HuH-7.5 (cell line): ENCODE measurements around the gene DNAJB1.

Experiments used
- DNase-seq: peaks from one replicate; pipeline ENCODE4 v3.0.0; 2011; ENCODE audit warnings: low spot score

DNAJB1 gene

DNA sequence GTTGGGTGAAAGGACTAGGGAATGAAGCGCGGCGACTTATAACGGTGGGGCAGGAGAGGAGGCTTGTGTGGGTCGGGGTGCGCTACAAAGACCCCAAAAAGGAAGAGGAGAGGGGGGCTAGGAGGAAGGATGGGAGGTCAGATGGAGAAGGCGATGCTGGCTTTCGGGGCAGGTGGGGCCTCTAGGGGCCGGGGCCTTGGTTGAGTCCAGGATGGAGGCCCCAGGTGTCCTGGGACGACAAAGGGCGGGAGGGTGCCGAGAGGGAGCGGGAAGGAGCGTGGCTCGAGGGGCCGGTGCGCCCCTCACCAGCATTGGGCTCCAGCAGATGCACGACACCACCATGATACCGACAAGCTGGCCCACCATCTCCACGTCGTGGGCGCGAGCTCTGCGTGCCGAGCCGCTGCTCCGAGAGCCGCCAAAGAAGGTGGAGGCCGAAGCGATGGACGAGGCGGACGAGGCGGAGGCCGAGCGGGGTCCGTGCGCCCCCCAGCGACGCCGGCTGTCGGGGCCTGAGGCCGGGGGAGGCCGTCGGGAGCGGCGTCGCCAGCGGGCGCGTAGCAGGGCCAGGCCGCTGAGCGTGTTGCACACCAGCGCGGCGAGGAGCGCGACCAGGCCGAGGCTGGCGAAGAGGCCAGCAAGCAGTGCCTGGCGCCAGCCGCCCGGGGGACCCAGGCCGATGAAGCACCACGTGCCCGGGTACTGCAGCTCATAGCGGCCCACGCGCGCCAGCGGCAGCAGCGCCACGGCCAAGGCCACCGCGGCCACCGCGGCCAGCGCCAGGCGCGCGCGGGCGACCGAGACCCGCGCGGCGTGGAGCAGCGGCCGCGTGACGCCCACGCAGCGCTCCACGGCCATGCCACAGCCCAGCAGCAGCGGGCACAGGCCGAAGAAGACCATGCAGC lies 44.9 kb downstream of the DNAJB1 start:
- peak; percentile 38 for DNase-seq

DNA sequence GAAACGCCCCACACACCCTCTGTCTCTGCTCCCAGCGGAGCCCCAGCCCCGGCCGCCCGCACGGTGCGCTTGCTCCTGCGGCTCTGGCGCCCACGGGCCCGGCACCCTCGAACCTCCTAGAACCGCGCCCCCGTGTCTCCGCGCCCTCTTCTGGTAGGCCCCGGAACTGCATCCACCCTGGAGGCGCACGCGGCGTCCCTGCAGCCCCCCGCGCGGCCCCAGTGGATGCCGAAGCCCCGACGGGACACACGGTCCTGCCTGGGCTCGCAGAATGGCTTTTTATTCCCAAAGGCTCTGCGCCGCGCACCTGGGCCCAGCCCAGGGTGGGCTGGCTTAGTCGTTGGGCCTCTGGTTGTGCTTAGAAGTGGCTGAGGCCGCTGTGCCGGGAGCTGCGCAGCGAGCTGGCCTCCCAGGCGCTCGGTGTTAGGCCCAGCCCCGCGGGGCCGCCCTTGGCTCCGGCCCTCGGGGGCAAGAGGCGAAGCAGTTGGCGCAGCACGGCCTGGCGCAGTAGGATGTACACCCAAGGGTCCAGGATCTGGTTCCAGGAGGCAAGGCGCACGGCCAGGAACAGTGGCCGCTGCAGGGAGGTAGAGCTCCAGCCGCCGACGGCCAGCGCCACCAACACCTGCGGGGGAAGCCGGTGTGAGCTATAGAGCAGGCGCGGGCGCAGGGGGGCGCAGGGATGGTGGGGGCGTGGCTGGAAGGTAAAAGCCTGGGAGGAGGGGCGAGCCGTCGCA lies 45.8 kb downstream of the DNAJB1 start:
- peak; percentile 97 for DNase-seq

DNA sequence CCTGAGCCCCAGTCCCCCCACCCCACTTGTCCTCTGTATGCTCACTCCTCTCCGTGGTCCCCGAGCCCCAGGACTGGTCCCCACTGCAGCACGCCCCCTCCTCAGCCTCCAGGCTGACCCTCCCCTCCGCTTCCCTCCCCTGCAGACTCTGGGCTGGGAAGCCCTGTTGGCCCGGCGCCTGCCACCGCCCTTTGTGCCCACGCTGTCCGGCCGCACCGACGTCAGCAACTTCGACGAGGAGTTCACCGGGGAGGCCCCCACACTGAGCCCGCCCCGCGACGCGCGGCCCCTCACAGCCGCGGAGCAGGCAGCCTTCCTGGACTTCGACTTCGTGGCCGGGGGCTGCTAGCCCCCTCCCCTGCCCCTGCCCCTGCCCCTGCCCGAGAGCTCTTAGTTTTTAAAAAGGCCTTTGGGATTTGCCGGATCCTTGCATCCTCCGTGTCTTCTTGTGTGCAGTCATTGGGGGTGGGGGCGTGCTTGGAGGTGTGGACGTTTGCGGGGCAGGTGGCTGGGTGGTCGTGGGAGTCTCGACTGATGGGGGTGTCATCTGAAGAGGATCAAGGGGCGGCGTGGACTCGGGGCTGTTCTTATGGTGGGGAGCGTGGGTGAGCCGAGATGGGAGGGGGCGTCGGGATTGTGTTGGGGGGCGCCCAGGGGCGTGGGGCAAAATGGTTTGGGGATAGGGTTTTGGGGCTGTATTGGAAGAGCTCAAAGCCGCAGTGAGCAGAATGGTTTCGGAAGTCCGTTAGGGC lies 46.6 kb downstream of the DNAJB1 start:
- no peak for DNase-seq

DNA sequence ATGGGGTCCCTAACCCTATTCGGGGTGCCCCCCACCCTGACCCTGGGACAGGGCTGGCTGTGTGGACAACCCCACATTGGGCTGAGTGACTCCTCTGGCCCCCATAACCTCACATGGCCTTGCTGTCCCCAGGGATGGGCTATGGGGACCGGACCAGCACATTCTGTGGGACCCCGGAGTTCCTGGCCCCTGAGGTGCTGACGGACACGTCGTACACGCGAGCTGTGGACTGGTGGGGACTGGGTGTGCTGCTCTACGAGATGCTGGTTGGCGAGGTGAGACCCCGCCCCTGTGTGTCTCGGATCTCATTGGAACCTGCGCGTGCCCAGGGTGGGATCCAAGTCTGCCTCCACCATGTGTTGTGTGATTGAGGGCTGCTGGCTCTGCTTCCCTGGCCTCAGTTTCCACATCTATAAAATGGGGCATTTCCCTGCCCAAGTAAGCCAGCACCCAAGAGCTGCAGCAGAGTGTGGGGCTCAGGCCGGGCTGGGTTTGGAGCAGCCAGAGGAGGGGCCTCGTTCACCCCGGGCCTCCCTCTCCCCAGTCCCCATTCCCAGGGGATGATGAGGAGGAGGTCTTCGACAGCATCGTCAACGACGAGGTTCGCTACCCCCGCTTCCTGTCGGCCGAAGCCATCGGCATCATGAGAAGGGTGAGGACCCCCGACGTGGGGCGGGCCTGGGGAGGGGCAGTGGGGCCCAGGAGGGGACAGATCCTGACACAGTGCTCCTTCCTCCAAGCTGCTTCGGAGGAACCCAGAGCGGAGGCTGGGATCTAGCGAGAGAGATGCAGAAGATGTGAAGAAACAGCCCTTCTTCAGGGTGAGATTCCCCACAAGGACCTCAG lies 47.9 kb downstream of the DNAJB1 start:
- no peak for DNase-seq

DNA sequence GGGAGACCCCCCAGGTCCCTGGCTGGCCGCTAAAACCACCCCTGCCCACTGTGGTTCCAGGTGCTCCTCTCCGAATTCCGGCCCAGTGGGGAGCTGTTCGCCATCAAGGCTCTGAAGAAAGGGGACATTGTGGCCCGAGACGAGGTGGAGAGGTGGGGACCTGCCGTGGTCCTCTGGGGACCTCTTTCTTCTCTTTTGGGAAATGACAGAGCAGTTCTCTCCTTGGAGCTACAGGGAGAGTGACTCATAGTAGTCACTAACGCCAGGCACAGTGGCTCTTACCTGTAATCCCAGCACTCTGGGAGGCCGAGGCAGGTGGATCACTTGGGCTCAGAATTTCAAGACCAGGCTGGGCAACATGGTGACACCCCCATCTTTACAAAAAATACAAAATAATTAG lies 50.4 kb downstream of the DNAJB1 start:
- no peak for DNase-seq

DNA sequence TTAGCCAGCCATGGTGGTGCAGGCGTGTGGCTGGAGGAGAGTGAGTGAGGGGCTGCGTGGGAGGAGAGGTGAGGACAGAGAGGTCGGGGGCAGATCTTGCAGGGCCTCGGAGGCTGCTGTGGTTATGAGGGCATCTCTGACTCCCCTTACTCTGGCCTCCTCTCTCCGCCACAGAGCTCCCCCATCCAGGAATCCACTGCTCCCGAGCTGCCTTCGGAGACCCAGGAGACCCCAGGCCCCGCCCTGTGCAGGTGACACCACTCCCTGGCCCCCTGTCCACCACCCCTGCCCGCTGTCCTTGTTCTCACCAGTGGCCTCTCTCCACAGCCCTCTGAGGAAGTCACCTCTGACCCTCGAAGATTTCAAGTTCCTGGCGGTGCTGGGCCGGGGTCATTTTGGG lies 50.8 kb downstream of the DNAJB1 start:
- no peak for DNase-seq
